WTC11 (cell line): ENCODE measurements around the gene SALL3. TPM values are rescaled to one million over a fixed set of nuclear protein-coding genes. Genes with fewer than 3 reads are reported as not detected.

Source experiments
- ATAC-seq: fragments of 200-7000 bp; cut with Tn5 transposase; 2 replicates; pipeline ENCODE4 v1.10.0; 2021; ENCODE audit warnings: mild to moderate bottlenecking, moderate library complexity
- CTCF ChIA-PET: fragments of 300-600 bp; sonication (Branson Sonifier 250); formaldehyde crosslinking; loops from one replicate; lab custom pipeline; 2021; ENCODE audit warnings: antibody characterized with exemption; lab: Charles Lee
- POLR2A ChIA-PET: fragments of 350-600 bp; sonication (Branson Sonifier 250); formaldehyde crosslinking; loops from one replicate; lab custom pipeline; 2021; ENCODE audit warnings: antibody characterized with exemption; lab: Charles Lee
- DNase-seq: peaks from one replicate; pipeline ENCODE4 v3.0.0; 2021; ENCODE audit warnings: low spot score
- H3K27ac Mint-ChIP-seq: 2 replicates; pipeline ENCODE4 v1.8.0; 2021; ENCODE audit warnings: mixed read lengths
- H3K27me3 Mint-ChIP-seq: 2 replicates; pipeline ENCODE4 v1.8.0; 2021; ENCODE audit warnings: low read depth, mild to moderate bottlenecking, moderate library complexity, mixed read lengths
- H3K36me3 Mint-ChIP-seq: 2 replicates; pipeline ENCODE4 v1.8.0; 2021; ENCODE audit warnings: mixed read lengths
- H3K4me1 Mint-ChIP-seq: 2 replicates; pipeline ENCODE4 v1.8.0; 2022; ENCODE audit warnings: mixed read lengths
- H3K4me3 Mint-ChIP-seq: 2 replicates; pipeline ENCODE4 v1.8.0; 2021; ENCODE audit warnings: mild to moderate bottlenecking, moderate library complexity, mixed read lengths
- H3K9me3 Mint-ChIP-seq: 2 replicates; pipeline ENCODE4 v1.8.0; 2021; ENCODE audit warnings: mixed read lengths
- CTCF ChIP-seq: fragments of 200-600 bp; IDR thresholded peaks from 2 replicates; pipeline ENCODE4 v1.8.0; 2022; ENCODE audit warnings: antibody characterized with exemption
- E2F1 ChIP-seq: sonication (generic); formaldehyde crosslinking; IDR thresholded peaks from 2 replicates; pipeline ENCODE4 v1.8.0; 2022; ENCODE audit warnings: mild to moderate bottlenecking, missing genetic modification reagents
- ERG ChIP-seq: fragments of 250-450 bp; sonication (Bioruptor Pico); IDR thresholded peaks from 2 replicates; pipeline ENCODE4 v1.8.0; 2021; ENCODE audit warnings: mild to moderate bottlenecking
- GTF2I ChIP-seq: fragments of 250-450 bp; sonication (Bioruptor Pico); conservative IDR thresholded peaks from 2 replicates; pipeline ENCODE4 v1.4.0; 2021; ENCODE audit warnings: mild to moderate bottlenecking
- MYBL2 ChIP-seq: sonication (generic); formaldehyde crosslinking; IDR thresholded peaks from 2 replicates; pipeline ENCODE4 v1.8.1; 2023; ENCODE audit warnings: mild to moderate bottlenecking, moderate library complexity, missing genetic modification reagents
- NR2C2 ChIP-seq: sonication (generic); formaldehyde crosslinking; IDR thresholded peaks from 2 replicates; pipeline ENCODE4 v1.8.0; 2022; ENCODE audit warnings: mild to moderate bottlenecking, missing genetic modification reagents
- PRRX2 ChIP-seq: fragments of 250-450 bp; sonication (Bioruptor Pico); IDR thresholded peaks from 2 replicates; pipeline ENCODE4 v1.8.0; 2021; ENCODE audit warnings: mild to moderate bottlenecking
- TEAD4 ChIP-seq: sonication (generic); formaldehyde crosslinking; IDR thresholded peaks from 2 replicates; pipeline ENCODE4 v1.8.0; 2022; ENCODE audit warnings: mild to moderate bottlenecking, missing genetic modification reagents
- USF1 ChIP-seq: sonication (generic); formaldehyde crosslinking; IDR thresholded peaks from 2 replicates; pipeline ENCODE4 v1.8.0; 2022; ENCODE audit warnings: mild to moderate bottlenecking, missing genetic modification reagents
- USF2 ChIP-seq: sonication (generic); formaldehyde crosslinking; IDR thresholded peaks from 2 replicates; pipeline ENCODE4 v1.8.1; 2023; ENCODE audit warnings: mild to moderate bottlenecking, missing genetic modification reagents, moderate library complexity
- ZBTB21 ChIP-seq: sonication (generic); formaldehyde crosslinking; IDR thresholded peaks from 2 replicates; pipeline ENCODE4 v1.8.1; 2023; ENCODE audit warnings: mild to moderate bottlenecking, missing genetic modification reagents, borderline replicate concordance
- ZNF263 ChIP-seq: sonication (generic); formaldehyde crosslinking; IDR thresholded peaks from 2 replicates; pipeline ENCODE4 v1.8.1; 2022; ENCODE audit warnings: low read depth, mild to moderate bottlenecking, moderate library complexity, missing genetic modification reagents
- ZNF512 ChIP-seq: sonication (generic); formaldehyde crosslinking; IDR thresholded peaks from 2 replicates; pipeline ENCODE4 v1.8.1; 2022; ENCODE audit warnings: missing genetic modification reagents, borderline replicate concordance
- total RNA-seq: library from RNA; stranded (reverse); gene quantifications from 3 replicates; pipeline ENCODE4 v1.2.3, GENCODE V29; 2021
- TF ChIP-seq, protein P1 (sequence below): fragments of 250-450 bp; sonication (Bioruptor Pico); conservative IDR thresholded peaks from 2 replicates; pipeline ENCODE4 v1.9.0; 2021; ENCODE audit warnings: mild to moderate bottlenecking
- TF ChIP-seq, protein P2 (sequence below): fragments of 250-450 bp; sonication (Bioruptor Pico); IDR thresholded peaks from 2 replicates; pipeline ENCODE4 v2.1.2; 2022; ENCODE audit warnings: mild to moderate bottlenecking, moderate library complexity

The SALL3 gene
- total RNA-seq, 1 experiment from 2014 or later = 87.0 TPM

- no peak for TF ChIP-seq USF1
- no peak for TF ChIP-seq GTF2I (CRISPR knock-in tag)
- no peak for TF ChIP-seq TEAD4 (CRISPR knock-in tag)
- no peak for TF ChIP-seq ZBTB21 (CRISPR knock-in tag)
- TF ChIP-seq MYBL2 (CRISPR knock-in tag) = no peak
- no peak for TF ChIP-seq ERG (CRISPR knock-in tag)
- TF ChIP-seq, protein P1, sequence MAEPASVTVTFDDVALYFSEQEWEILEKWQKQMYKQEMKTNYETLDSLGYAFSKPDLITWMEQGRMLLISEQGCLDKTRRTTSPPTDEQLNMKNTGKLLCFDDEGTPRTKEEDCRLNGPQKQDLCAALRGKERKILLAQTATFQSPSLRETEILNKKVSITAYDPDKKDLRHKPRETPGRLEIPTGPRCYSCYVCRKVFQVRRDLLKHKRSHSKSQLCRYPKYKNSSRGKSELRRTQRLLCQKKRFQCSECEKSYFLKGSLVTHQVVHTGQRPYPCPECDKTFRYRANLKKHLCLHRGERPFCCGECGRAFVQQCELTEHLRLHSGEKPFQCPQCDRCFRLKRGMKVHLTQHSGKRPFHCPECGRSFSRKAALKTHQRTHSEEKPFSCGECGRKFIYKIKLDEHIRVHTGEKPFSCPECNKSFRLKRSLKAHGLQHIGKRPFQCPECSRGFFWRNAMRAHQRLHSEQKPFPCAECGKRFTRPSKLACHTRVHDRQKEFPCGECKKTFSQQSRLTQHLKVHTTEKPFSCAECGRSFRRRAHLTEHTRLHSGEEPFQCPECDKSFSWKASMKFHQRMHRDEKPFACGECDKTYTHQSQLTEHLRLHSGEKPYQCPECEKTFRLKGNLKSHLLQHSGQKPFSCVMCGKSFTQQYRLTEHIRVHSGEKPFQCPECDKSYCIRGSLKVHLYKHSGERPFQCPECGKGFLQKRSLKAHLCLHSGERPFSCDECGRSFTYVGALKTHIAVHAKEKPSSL (CRISPR knock-in tag) = no peak
- no peak for TF ChIP-seq PRRX2 (CRISPR knock-in tag)
- TF ChIP-seq ZNF263 (CRISPR knock-in tag) = no peak
- TF ChIP-seq ZNF512 (CRISPR knock-in tag) = no peak
Observed at GRCh38 chr18:79007440-79007839, 27.8 kb downstream of the SALL3 start (continued).

DNA sequence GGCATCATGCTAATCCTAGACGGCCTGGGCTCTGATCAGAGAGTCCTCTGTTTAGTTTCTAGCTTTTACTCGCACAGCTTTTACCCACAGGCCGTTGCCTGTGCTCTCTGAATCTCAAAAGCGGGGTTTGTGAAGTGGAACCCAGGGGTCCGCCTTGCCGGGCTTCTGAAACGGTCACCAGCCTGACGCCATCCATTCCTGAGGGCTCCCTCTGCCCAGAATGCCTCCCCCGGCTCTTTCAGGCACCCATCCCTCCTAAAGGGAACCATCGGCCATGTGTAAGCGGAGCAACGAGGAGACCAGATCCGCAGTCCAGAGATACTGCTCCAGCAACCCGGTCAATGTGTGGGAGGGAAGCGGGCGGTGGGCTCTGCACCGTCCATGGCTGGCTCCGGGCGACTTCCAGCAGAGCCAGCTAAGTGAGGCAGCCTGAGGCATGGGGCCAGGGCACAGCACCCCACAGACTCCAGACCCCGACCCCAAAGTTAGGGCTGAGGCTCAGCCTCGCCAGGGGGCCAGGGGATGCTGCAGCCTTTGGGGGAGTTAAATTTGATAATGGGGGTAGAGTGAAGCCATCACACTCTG, 28.8 kb downstream of the SALL3 start:
- Mint-ChIP-seq H3K9me3 (0 out of 2 replicates have a peak, but pooled peaks cover 5% of the 10 kb centered on the region), H3K36me3 (no peaks in the 10 kb centered on the region), H3K4me1 (no peaks in the 10 kb centered on the region), H3K27me3 (no peaks in the 10 kb centered on the region)
- CTCF ChIA-PET = interaction anchor here (0.5 kb wide), 1 partner anchor 104 kb away, joined by 6 read pairs; no protein-coding TSS in a partner anchor
- TF ChIP-seq CTCF = no peak
- TF ChIP-seq E2F1 (CRISPR knock-in tag) = no peak
- no peak for TF ChIP-seq NR2C2 (CRISPR knock-in tag)
- TF ChIP-seq, protein P2, sequence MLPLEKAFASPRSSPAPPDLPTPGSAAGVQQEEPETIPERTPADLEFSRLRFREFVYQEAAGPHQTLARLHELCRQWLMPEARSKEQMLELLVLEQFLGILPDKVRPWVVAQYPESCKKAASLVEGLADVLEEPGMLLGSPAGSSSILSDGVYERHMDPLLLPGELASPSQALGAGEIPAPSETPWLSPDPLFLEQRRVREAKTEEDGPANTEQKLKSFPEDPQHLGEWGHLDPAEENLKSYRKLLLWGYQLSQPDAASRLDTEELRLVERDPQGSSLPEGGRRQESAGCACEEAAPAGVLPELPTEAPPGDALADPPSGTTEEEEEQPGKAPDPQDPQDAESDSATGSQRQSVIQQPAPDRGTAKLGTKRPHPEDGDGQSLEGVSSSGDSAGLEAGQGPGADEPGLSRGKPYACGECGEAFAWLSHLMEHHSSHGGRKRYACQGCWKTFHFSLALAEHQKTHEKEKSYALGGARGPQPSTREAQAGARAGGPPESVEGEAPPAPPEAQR = no peak
- TF ChIP-seq USF2 (CRISPR knock-in tag) = no peak
- TF ChIP-seq, all 79 proteins: peak for 0
- ATAC-seq = no peak
- no peak overlapping the region for H3K4me3 Mint-ChIP-seq
- DNase-seq = no peak
- POLR2A ChIA-PET = no interaction called here
- no peak overlapping the region for H3K27ac Mint-ChIP-seq
